Gastroesophageal sphincter (tissue), 4 donors: ENCODE measurements around the gene INPP4B. TPM values are rescaled to one million over a fixed set of nuclear protein-coding genes. Genes with fewer than 3 reads are reported as not detected.

Source experiments
- ATAC-seq: fragments of 150-250 bp; one replicate; pipeline ENCODE4 v1.9.1; 2016; ENCODE audit warnings: mild to moderate bottlenecking, moderate library complexity
- H3K27ac ChIP-seq, 4 donors: fragments of 200-600 bp; sonication (generic) in 3 of 4; 1 replicate in 3 of 4; 2 replicates in 1 of 4; pipeline ENCODE4 v1.5.1; 2016 to 2019
- H3K27me3 ChIP-seq: fragments of 200-600 bp; sonication (generic); one replicate; pipeline ENCODE4 v1.5.1; 2019
- H3K36me3 ChIP-seq, 2 donors: fragments of 200-600 bp; sonication (generic); one replicate each; pipeline ENCODE4 v1.5.1; 2019; ENCODE audit warnings: control low read depth in 1 of 2
- H3K4me1 ChIP-seq, 3 donors: fragments of 200-600 bp; sonication (generic); 1 replicate in 2 of 3; 2 replicates in 1 of 3; pipeline ENCODE4 v1.5.1; 2016 to 2019; ENCODE audit warnings: control low read depth in 2 of 3
- H3K4me3 ChIP-seq, 2 donors: fragments of 200-600 bp; sonication (generic); one replicate each; pipeline ENCODE4 v1.5.1; 2019; ENCODE audit warnings: mild to moderate bottlenecking in 1 of 2, moderate library complexity in 1 of 2
- H3K9me3 ChIP-seq, 3 donors: fragments of 200-600 bp; sonication (generic); one replicate each; pipeline ENCODE4 v1.5.1; 2017 to 2019; ENCODE audit warnings: control low read depth in 2 of 3
- CTCF ChIP-seq, 4 experiments: fragments of 200-600 bp in 2 of 4; fragments of 450-650 bp in 2 of 4; sonication (generic) in 1 of 4; IDR thresholded peaks; one replicate each; pipeline ENCODE4 v1.5.1; 2017 to 2019; ENCODE audit warnings: antibody characterized with exemption in 4 of 4, mild to moderate bottlenecking in 2 of 4, moderate library complexity in 2 of 4
- EP300 ChIP-seq: sonication (generic); formaldehyde crosslinking; IDR thresholded peaks from one replicate; pipeline ENCODE4 v1.6.1; 2017; ENCODE audit warnings: antibody characterized with exemption, mild to moderate bottlenecking
- POLR2A ChIP-seq, 2 donors: fragments of 450-650 bp; IDR thresholded peaks; one replicate each; pipeline ENCODE4 v1.6.1; 2017; ENCODE audit warnings: antibody characterized with exemption in 2 of 2, mild to moderate bottlenecking in 2 of 2, moderate library complexity in 1 of 2
- POLR2AphosphoS5 ChIP-seq: sonication (generic); formaldehyde crosslinking; IDR thresholded peaks from one replicate; pipeline ENCODE4 v1.6.1; 2017; ENCODE audit warnings: antibody characterized with exemption
- WGBS, 2 donors: methylation state at CpG; one replicate each; pipeline ENCODE4 v1.1.5; 2018; ENCODE audit warnings: low coverage in 1 of 2; 5-methylcytosine and 5-hydroxymethylcytosine counted together
- total RNA-seq, 4 donors: library from RNA; depleted of rRNA; stranded (reverse); fragments of >200 nt; gene quantifications; one replicate each; pipeline ENCODE4 v1.1.0, GENCODE V29; 2016

Gene INPP4B
- total RNA-seq, 4 donors from 2014 or later = 17.6 to 63.8 (median 31.3) TPM

DNA sequence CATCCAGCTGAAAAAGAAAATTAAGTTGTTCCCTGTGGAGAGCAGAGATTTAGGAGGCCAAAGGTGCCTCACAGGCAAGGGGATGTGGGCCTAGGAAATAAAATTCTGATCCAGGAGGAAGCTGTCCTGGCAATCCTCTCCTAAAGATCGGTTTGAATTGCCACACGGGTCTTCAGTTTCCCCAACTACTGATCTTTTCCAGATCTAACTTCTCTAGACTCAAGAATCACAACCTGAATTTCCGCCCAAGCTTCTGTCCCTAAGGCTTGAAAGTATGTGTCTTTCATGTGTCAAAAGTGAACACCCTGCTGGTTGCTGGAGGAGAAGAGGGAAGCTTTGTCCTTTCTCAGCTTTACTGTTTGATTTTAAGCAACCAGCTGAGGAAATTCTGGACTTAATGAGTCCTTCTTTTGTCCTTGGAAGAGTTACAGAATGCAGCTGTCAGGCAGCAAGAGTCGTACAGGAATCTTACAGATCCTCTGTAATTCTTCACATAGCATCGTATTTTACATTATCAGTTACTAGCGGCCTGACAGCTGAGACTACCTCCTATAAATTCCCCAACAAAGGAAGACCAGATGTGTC lies 93.8 kb downstream of the INPP4B start:
- TF ChIP-seq CTCF (IDR thresholded peaks at IDR 0.05) (no peak), EP300 (no peak), POLR2AphosphoS5 (no peak), POLR2A (IDR thresholded peaks at IDR 0.05) (no peak)
- no peaks in the 10 kb centered on the region for H3K27me3 ChIP-seq
- H3K4me3 ChIP-seq = no peak overlapping the region
- H3K36me3 ChIP-seq = no peaks in the 10 kb centered on the region
- 37 to 40% methylated on average over 6 of the region's 6 CpGs for WGBS, 2 donors
- no peaks in the 10 kb centered on the region for H3K9me3 ChIP-seq
- no peak for ATAC-seq
- H3K27ac ChIP-seq = peak overlapping the region in 2 of 4 donors; percentile 9 to 44
- peaks cover 0 to 2% (median 0%) of the 10 kb centered on the region in 3 donors for H3K4me1 ChIP-seq

- ATAC-seq = peak; percentile 43
- H3K36me3 ChIP-seq = no peaks in the 10 kb centered on the region
- no peaks in the 10 kb centered on the region for H3K4me1 ChIP-seq
- TF ChIP-seq POLR2A (IDR thresholded peaks at IDR 0.05) (no peak), EP300 (no peak), POLR2AphosphoS5 (no peak), CTCF (IDR thresholded peaks at IDR 0.05) (no peak)
- no peak overlapping the region for H3K4me3 ChIP-seq
- no peak overlapping the region for H3K27ac ChIP-seq
- H3K9me3 ChIP-seq = peaks cover 0 to 1% (median 0%) of the 10 kb centered on the region in 3 donors
- H3K27me3 ChIP-seq = no peaks in the 10 kb centered on the region
These were observed 102.8 kb downstream of the INPP4B start for GRCh38 chr4:142743121-142743825.

GRCh38 chr4:142741995-142742394 lies 104.1 kb downstream of the INPP4B start:
- no peaks in the 10 kb centered on the region for H3K27me3 ChIP-seq
- H3K4me3 ChIP-seq = no peak overlapping the region
- 76 to 89% methylated on average over 1 of the region's 1 CpG for WGBS, 2 donors
- peaks cover 0 to 1% (median 0%) of the 10 kb centered on the region in 3 donors for H3K9me3 ChIP-seq
- no peaks in the 10 kb centered on the region for H3K4me1 ChIP-seq
- no peaks in the 10 kb centered on the region for H3K36me3 ChIP-seq
- no peak for ATAC-seq
- no peak overlapping the region for H3K27ac ChIP-seq
- TF ChIP-seq POLR2AphosphoS5 = no peak
- TF ChIP-seq EP300 = no peak
- no peak for TF ChIP-seq CTCF (IDR thresholded peaks at IDR 0.05)
- no peak for TF ChIP-seq POLR2A (IDR thresholded peaks at IDR 0.05)

- Histone ChIP-seq H3K4me3 (no peak overlapping the region), H3K27ac (no peak overlapping the region), H3K9me3 (no peaks in the 10 kb centered on the region), H3K4me1 (peaks cover 0 to 8% (median 0%) of the 10 kb centered on the region in 3 donors), H3K36me3 (no peaks in the 10 kb centered on the region), H3K27me3 (no peaks in the 10 kb centered on the region)
- 81 to 84% methylated on average over 2 of the region's 2 CpGs for WGBS, 2 donors
- TF ChIP-seq POLR2A (IDR thresholded peaks at IDR 0.05) (no peak), EP300 (no peak)
- no peak for ATAC-seq
These were observed 117.9 kb downstream of the INPP4B start for GRCh38 chr4:142728233-142728632.

- Histone ChIP-seq H3K36me3 (no peaks in the 10 kb centered on the region), H3K27me3 (no peaks in the 10 kb centered on the region), H3K9me3 (no peaks in the 10 kb centered on the region), H3K4me3 (no peak overlapping the region), H3K4me1 (peaks cover 0 to 8% (median 0%) of the 10 kb centered on the region in 3 donors), H3K27ac (no peak overlapping the region)
- TF ChIP-seq CTCF (IDR thresholded peaks at IDR 0.05) (no peak), POLR2AphosphoS5 (no peak), EP300 (no peak), POLR2A (IDR thresholded peaks at IDR 0.05) (no peak)
- ATAC-seq = no peak
- WGBS, 2 donors = 60 to 79% methylated on average over 3 of the region's 3 CpGs
These were observed 119.0 kb downstream of the INPP4B start for GRCh38 chr4:142727149-142727548.
